GM21717 (cell line): ENCODE data around the gene CROCC2.

Experiments used
- ATAC-seq: cut with Tn5 transposase; IDR thresholded peaks from one replicate; pipeline ENCODE4 v1.9.1; 2021; ENCODE audit warnings: mild to moderate bottlenecking, moderate library complexity; ENCODE audit not compliant: unreplicated experiment

CROCC2 gene

GRCh38 chr2:241031436-241032165 is 125.5 kb downstream of the CROCC2 start:
- no peak for ATAC-seq

DNA sequence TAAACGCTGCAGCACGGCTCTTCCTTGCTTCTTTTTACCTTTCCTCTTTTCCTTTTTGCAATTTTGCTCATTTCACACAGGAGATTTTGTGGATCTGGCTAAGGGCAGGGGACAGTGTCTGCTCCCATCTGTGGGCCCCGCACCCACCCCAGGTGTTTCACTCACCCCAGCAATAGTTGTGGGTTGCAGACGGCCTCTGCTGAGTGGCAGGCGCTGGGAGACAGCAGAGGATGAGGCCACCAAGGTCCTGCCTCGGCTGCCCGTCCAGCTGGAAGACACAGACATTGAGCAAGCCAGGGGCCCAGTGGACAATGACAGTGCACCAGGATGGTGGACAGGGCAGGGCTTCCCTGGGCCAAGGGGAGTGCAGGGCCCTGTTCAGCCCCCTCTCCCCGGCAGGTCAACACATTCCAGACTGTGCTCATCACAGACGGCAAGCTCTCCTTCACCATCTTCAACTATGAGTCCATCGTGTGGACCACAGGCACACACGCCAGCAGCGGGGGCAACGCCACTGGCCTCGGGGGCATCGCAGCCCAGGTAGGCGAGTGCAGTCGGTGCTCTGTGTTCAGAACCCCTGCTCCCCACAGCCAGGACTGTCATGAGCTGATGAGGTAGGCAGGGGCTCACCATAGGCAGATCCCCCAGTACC is 127.3 kb downstream of the CROCC2 start:
- no peak for ATAC-seq

DNA sequence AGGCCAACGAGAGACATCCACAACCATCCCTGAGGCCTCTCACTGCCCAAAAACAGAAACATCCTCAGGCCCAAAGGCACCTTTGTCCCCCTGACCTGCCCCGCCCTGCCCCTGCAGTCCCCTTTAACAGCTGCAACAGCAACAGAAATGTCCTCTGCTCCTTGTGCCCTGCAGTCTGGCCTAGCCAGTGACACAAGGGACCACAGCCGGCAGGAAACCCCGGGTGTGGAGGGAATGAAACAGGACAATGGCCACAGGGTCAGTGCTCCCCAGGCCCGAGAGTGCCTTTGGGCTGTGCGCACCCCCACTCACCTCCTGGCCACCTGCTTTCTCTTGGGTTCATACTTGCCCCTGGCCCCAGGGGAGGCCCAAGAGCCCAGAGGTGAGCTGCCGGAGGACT is 127.9 kb downstream of the CROCC2 start:
- ATAC-seq, result no peak

- no peak for ATAC-seq
Observed at GRCh38 chr2:241034490-241035141, 128.5 kb downstream of the CROCC2 start.

DNA sequence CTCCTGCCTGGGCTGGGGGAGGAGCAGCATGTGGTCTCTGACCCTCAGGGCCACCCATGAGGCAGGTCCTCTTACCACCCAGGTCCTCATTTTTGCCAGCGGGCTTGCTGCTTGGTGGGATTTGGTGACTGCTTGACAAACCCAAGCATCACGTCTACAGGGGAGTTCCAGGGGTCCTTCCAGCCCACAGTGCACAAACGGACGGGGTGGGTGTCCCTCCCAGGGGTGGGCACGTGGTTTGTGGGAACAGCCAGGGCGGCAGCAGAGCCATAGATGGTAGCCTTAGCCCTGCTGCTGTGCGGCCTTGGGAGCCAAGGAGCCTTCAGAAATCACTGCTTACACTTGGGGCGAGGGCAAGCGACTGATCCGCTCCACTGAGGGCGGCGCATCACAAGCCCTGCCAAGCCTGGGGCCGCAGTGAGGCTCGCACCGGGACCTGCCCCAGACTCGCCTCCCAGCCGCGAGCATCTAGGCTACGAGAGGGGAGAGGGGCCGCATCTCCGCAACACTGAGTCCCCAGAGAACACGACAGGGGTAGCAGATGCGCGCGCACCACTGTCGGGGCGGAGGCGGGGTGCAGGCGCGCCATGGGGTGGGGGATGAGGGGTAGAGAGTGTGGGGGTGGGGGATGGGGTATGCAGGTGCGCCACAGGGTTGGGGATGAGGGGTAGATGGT is 129.1 kb downstream of the CROCC2 start:
- no peak for ATAC-seq

- no peak for ATAC-seq
Observed at GRCh38 chr2:241035818-241036396, 129.8 kb downstream of the CROCC2 start.

- ATAC-seq, result peak; percentile 70
Observed at GRCh38 chr2:241036397-241036963, 130.3 kb downstream of the CROCC2 start.

GRCh38 chr2:241036964-241037421 is 130.9 kb downstream of the CROCC2 start:
- peak; percentile 42 for ATAC-seq

- no peak for ATAC-seq
Observed at GRCh38 chr2:241037498-241037897, 131.4 kb downstream of the CROCC2 start.

DNA sequence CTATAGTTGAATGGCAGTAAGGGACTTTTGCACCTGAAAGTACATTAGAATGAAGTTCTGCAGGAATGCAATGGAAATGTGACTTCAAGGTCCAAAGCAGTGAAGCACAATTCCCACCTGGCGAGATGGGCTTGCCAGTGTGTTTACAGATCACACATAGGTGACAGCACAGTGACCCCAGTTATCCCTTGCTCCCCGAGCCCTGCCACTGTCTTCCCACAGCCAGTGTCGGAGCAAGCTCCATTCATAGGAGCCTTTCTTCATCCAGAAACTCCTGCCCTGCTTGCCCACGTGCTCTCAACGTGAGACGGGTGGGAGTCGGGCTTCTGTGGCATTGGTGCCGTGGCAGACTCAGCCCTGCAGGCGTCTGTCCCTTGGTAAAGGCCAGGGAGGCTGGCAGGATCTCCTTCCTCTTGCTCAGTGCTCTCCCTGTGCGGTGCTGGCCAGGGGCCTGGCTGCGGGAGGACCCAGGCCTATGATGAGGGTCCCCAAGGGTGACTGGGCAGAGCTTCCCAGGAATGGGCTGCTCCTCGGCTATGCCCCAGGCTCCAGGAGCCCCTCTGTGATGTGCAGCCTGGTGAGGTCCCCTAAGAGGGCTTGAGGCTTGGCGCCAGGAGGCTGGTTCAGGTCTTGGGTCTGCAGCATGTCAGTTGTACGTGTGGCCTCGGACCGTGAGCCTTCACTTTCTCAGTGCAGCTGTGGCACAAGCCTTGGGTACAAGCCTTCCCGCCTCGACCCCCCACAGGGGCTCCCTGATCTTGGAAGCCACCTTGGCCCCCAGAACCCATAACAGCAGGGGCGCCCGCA is 132.4 kb downstream of the CROCC2 start:
- no peak for ATAC-seq

DNA sequence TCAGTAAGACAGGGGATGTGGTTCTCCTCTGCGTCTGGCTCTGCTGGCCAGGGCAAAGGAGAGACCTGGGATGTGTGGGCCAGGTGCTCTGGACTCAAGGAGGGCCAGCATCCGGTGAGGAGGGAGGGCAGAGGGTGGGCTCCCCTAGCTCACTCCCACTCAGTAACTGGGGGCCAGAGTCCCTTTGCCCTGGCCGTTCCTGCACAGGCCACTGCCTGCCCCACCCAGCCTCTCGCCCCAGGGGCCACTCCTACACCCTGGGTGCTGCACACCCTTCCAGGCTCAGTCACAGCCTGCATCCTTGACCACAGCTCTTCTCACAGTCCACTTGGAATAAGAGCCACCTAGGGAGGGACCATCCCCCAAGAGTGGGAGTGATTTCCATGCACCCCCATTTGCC is 133.3 kb downstream of the CROCC2 start:
- no peak for ATAC-seq

DNA sequence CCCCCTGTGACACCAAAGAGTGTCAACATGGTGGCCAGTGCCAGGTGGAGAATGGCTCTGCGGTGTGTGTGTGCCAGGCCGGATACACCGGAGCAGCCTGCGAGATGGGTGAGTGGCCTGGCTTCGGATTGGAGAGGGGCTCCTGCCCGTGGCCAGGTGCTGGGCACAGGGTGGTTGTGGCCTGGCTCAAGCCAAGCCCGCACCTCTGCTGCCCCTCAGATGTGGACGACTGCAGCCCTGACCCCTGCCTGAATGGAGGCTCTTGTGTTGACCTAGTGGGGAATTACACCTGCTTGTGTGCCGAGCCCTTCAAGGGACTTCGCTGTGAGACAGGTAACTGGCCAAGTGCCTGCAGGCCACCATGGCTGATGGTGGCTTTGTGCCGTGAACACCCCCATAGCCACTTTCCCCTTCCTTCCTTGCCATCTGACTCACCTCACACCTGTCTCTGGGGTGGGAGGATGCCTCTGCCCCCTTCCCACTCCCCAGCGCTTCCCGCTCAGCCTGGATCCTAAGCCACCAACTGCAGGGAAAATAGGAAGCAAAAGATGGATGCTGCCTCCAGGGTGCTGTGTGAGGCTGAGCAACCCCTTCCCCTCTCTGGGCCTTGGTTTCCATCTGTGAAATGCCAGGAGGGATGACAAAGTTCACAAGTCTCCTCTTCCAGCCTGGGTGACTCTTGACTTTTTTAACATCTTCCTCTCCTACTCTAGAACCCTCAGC is 134.1 kb downstream of the CROCC2 start:
- no peak for ATAC-seq

- no peak for ATAC-seq
Observed at GRCh38 chr2:241041589-241042158, 135.5 kb downstream of the CROCC2 start.
